Breast epithelium (tissue), 3 donors: ENCODE results near the gene TMEM143.

Experiments
- CTCF ChIP-seq, 3 donors: fragments of 450-650 bp; IDR thresholded peaks; one replicate each; pipeline ENCODE4 v1.5.1; 2016 to 2017; ENCODE audit warnings: antibody characterized with exemption in 3 of 3, mild to moderate bottlenecking in 3 of 3, moderate library complexity in 3 of 3
- POLR2A ChIP-seq: fragments of 450-650 bp; IDR thresholded peaks from one replicate; pipeline ENCODE4 v1.6.1; 2016; ENCODE audit warnings: antibody characterized with exemption, mild to moderate bottlenecking, moderate library complexity
- POLR2AphosphoS5 ChIP-seq, 3 donors: sonication (generic); formaldehyde crosslinking; IDR thresholded peaks; one replicate each; pipeline ENCODE4 v1.6.1; 2017; ENCODE audit warnings: antibody characterized with exemption in 3 of 3

- TF ChIP-seq POLR2AphosphoS5 (IDR thresholded peaks at IDR 0.05) (no peak), CTCF (IDR thresholded peaks at IDR 0.05) (no peak), POLR2A (no peak)
Observed at GRCh38 chr19:48338253-48338755, 25.4 kb downstream of the TMEM143 start.
